Endodermal cell (in vitro differentiated cells): ENCODE measurements around the gene AP3S2. TPM values are rescaled to one million over a fixed set of nuclear protein-coding genes. Genes with fewer than 3 reads are reported as not detected.

Experiments used
- DNase-seq: peaks from one replicate; pipeline ENCODE4 v3.0.0-alpha.2; 2017
- H3K27ac ChIP-seq: 2 replicates; pipeline ENCODE4 v1.5.1; 2013; ENCODE audit warnings: mild to moderate bottlenecking, low read depth, low read length, moderate library complexity
- H3K27me3 ChIP-seq: 2 replicates; pipeline ENCODE4 v1.6.1; 2013; ENCODE audit warnings: mild to moderate bottlenecking, low read length, moderate library complexity; ENCODE audit not compliant: insufficient read depth, control insufficient read depth, poor library complexity, severe bottlenecking
- H3K36me3 ChIP-seq: 2 replicates; pipeline ENCODE4 v1.7.0; 2013; ENCODE audit warnings: mild to moderate bottlenecking, low read length, moderate library complexity; ENCODE audit not compliant: control insufficient read depth, insufficient read depth
- H3K4me1 ChIP-seq: one replicate; pipeline ENCODE4 v1.7.0; 2013; ENCODE audit warnings: low read length; ENCODE audit not compliant: control insufficient read depth, insufficient read depth
- H3K4me3 ChIP-seq: 2 replicates; pipeline ENCODE4 v1.5.1; 2013; ENCODE audit warnings: mild to moderate bottlenecking, low read length, moderate library complexity
- H3K9ac ChIP-seq: 2 replicates; pipeline ENCODE4 v1.6.1; 2013; ENCODE audit warnings: mild to moderate bottlenecking, low read length, moderate library complexity; ENCODE audit not compliant: poor library complexity, severe bottlenecking; ENCODE audit errors: extremely low read depth
- H3K9me3 ChIP-seq: 2 replicates; pipeline ENCODE4 v1.6.1; 2013; ENCODE audit warnings: mild to moderate bottlenecking, low read length, moderate library complexity; ENCODE audit not compliant: control insufficient read depth
- H3K27ac Mint-ChIP-seq: 2 replicates; pipeline ENCODE4 v1.8.0; 2020; ENCODE audit warnings: mixed read lengths
- H3K27me3 Mint-ChIP-seq: 2 replicates; pipeline ENCODE4 v1.8.0; 2021; ENCODE audit warnings: mild to moderate bottlenecking, mixed read lengths; ENCODE audit not compliant: insufficient read depth
- H3K36me3 Mint-ChIP-seq: 2 replicates; pipeline ENCODE4 v1.8.0; 2020; ENCODE audit warnings: low read depth, mixed read lengths
- H3K4me1 Mint-ChIP-seq: 2 replicates; pipeline ENCODE4 v1.8.0; 2020; ENCODE audit warnings: mixed read lengths
- H3K4me3 Mint-ChIP-seq: 2 replicates; pipeline ENCODE4 v1.8.0; 2020; ENCODE audit warnings: mild to moderate bottlenecking, moderate library complexity, mixed read lengths
- H3K9me3 Mint-ChIP-seq: 2 replicates; pipeline ENCODE4 v1.8.0; 2020; ENCODE audit warnings: mild to moderate bottlenecking, mixed read lengths
- CTCF ChIP-seq: fragments of 200-600 bp; sonication (generic); conservative IDR thresholded peaks from 2 replicates; pipeline ENCODE4 v1.5.0; 2021; ENCODE audit warnings: antibody characterized with exemption, mild to moderate bottlenecking
- WGBS, 2 experiments: methylation state at CpG; one replicate each; pipeline versions ENCODE4 v1.1.5 to v1.1.7; 2013; ENCODE audit warnings: missing lambda C conversion rate in 2 of 2, mixed read lengths in 1 of 2; ENCODE audit not compliant: insufficient coverage in 1 of 2, insufficient read length in 1 of 2; 5-methylcytosine and 5-hydroxymethylcytosine counted together
- total RNA-seq, 2 donors: library from RNA; stranded (reverse); fragmentation: NEBNext Ultra II Directional in 1 of 2; extraction: Animal tissue kit (Norgen Biotek cat#: 25700) in 1 of 2; gene quantifications; 2 replicates in 1 of 2; 3 replicates in 1 of 2; pipeline ENCODE4 v1.2.1, GENCODE V29; 2021

Gene AP3S2
- total RNA-seq, 2 donors from 2014 or later, result 39.5 to 54.4 TPM

GRCh38 chr15:89912145-89912673 lies 18.4 kb upstream of the AP3S2 start:
- no peak overlapping the region for H3K27ac ChIP-seq
- Mint-ChIP-seq H3K27ac (peak overlapping the region; percentile 66), H3K4me1 (peaks cover 9% of the 10 kb centered on the region), H3K36me3 (no peaks in the 10 kb centered on the region), H3K9me3 (no peaks in the 10 kb centered on the region), H3K27me3 (peaks cover 41% of the 10 kb centered on the region), H3K4me3 (peak overlapping the region; percentile 69)
- H3K4me3 ChIP-seq, result peak overlapping the region; percentile 65
- H3K9me3 ChIP-seq, result no peaks in the 10 kb centered on the region
- no peaks in the 10 kb centered on the region for H3K4me1 ChIP-seq
- peak; percentile 80 for DNase-seq
- H3K36me3 ChIP-seq, result no peaks in the 10 kb centered on the region
- TF ChIP-seq CTCF, result no peak
- H3K27me3 ChIP-seq, result no peaks in the 10 kb centered on the region
- 26 to 33% methylated on average over 8 to 28 of the region's 36 CpGs for WGBS, 2 experiments
- H3K9ac ChIP-seq, result no peak overlapping the region

- no peak for TF ChIP-seq CTCF
- H3K9me3 Mint-ChIP-seq, result no peaks in the 10 kb centered on the region
- Histone ChIP-seq H3K4me3 (no peak overlapping the region), H3K9ac (no peak overlapping the region), H3K27ac (no peak overlapping the region), H3K9me3 (no peaks in the 10 kb centered on the region), H3K27me3 (no peaks in the 10 kb centered on the region), H3K4me1 (peaks cover 5% of the 10 kb centered on the region), H3K36me3 (no peaks in the 10 kb centered on the region)
- DNase-seq, result no peak
- H3K36me3 Mint-ChIP-seq, result no peaks in the 10 kb centered on the region
- peaks cover 13% of the 10 kb centered on the region for H3K4me1 Mint-ChIP-seq
- no peak overlapping the region for H3K27ac Mint-ChIP-seq
- H3K4me3 Mint-ChIP-seq, result no peak overlapping the region
- peaks cover 40% of the 10 kb centered on the region for H3K27me3 Mint-ChIP-seq
- 83 to 92% methylated on average over 3 to 6 of the region's 6 CpGs for WGBS, 2 experiments
These were observed 17.3 kb upstream of the AP3S2 start for GRCh38 chr15:89910891-89911626.

- Histone ChIP-seq H3K36me3 (no peaks in the 10 kb centered on the region), H3K4me3 (no peak overlapping the region), H3K9ac (no peak overlapping the region), H3K9me3 (no peaks in the 10 kb centered on the region), H3K4me1 (peaks cover 5% of the 10 kb centered on the region), H3K27ac (no peak overlapping the region), H3K27me3 (no peaks in the 10 kb centered on the region)
- peaks cover 50% of the 10 kb centered on the region for H3K27me3 Mint-ChIP-seq
- H3K4me1 Mint-ChIP-seq, result peaks cover 16% of the 10 kb centered on the region
- no peaks in the 10 kb centered on the region for H3K36me3 Mint-ChIP-seq
- 45% methylated on average over 2 of the region's 2 CpGs; no CpG with 5 or more reads in 1 of the 2 experiments for WGBS, 2 experiments
- TF ChIP-seq CTCF, result peak; percentile 36
- no peaks in the 10 kb centered on the region for H3K9me3 Mint-ChIP-seq
- DNase-seq, result no peak
- no peak overlapping the region for H3K4me3 Mint-ChIP-seq
- H3K27ac Mint-ChIP-seq, result no peak overlapping the region
These were observed 15.8 kb upstream of the AP3S2 start for GRCh38 chr15:89909611-89910010.
